ENCODE results near the gene TMEM97.
A peak's percentile ranks its signal among the peaks of the same experiment; 100 is the strongest.
"Not testable (repeated sequence)": the region's sequence is repeated elsewhere in the genome, so short reads cannot be mapped to it uniquely, and the experiment has no call there.

Gene TMEM97

DNA sequence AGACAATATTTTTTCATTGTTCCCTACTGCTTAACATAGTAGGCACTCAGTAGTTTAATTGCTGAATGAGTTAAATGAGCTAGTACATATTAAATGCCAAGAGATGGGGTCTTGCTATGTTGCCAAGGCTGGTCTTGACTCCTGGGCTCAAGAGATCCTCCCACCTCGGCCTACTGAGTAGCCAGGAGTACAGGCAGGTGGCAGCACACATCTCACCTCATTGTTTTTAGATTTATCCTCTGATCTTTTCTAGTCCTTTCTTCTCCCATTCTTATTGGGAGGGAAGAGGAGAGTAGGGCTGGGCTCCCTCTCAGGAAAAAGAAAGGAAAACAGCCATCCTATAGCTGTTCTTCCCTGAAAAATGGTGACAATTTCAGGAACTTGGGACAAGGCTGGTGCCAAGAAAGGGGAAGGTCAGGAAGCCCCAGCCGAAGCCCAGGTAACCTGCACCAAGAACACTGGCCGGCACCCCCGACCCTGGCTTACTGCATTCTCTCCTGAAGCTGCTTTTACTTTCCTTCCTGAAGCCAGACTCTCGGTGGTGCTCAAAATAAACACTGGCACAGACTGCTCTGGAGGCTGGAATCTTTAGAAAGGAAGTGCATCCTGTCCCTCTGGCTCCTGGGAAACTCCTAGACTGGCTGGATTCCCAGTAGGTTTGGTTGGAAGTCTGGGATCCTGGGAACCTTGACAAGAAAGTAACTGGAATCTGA is 19.2 kb downstream of the TMEM97 start:
- DNase-seq (ENCODE audit: low read depth, low spot score): no peak

- DNase-seq (ENCODE audit: low read depth, low spot score): not testable (repeated sequence)
Measured at GRCh38 chr17:28338769-28339212, 19.8 kb downstream of the TMEM97 start.

DNA sequence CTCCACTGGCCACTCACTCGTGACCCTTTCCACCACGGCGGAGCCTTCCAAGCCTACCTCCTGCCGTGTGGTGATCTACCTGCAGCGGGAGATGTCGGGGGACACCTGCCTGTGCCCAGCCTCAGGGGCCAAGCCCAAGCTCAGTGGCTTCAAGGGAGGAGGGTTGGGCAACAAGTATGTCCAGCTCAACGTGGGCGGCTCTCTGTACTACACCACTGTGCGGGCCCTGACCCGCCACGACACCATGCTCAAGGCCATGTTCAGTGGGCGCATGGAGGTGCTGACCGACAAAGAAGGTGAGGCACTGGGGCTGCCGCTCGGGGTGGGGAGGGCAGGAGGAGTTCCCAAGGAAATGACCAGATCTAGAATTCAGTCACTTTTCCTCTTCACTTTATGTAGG is 20.4 kb downstream of the TMEM97 start:
- DNase-seq (ENCODE audit: low read depth, low spot score): no peak

GRCh38 chr17:28340374-28340773 is 21.4 kb downstream of the TMEM97 start:
- no peak for DNase-seq (ENCODE audit: low read depth, low spot score)

- DNase-seq (ENCODE audit: low read depth, low spot score): no peak
Measured at GRCh38 chr17:28341516-28341915, 22.5 kb downstream of the TMEM97 start.

DNA sequence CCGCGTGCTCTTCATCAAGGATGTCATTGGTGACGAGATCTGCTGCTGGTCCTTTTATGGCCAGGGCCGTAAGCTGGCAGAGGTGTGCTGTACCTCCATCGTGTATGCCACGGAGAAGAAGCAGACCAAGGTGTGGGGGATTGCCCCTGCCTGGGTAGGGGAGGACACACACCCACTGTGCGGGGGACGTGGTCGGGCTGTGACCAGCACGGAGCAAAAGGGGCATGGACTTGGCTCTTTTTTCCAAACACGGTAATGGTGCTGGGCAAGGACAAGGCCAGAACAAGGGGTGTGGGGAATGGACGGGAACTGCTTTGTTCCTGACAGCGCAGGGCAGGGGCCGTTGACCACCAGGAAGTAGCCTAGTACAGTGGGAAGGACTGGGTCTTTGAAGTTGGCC is 23.3 kb downstream of the TMEM97 start:
- DNase-seq (ENCODE audit: low read depth, low spot score): no peak

GRCh38 chr17:28343491-28343932 is 24.5 kb downstream of the TMEM97 start:
- no peak for DNase-seq (ENCODE audit: low read depth, low spot score)

GRCh38 chr17:28344011-28344410 is 25.0 kb downstream of the TMEM97 start:
- DNase-seq (ENCODE audit: low read depth, low spot score): no peak

- DNase-seq (ENCODE audit: low read depth, low spot score): no peak
Measured at GRCh38 chr17:28344435-28344901, 25.5 kb downstream of the TMEM97 start.

DNA sequence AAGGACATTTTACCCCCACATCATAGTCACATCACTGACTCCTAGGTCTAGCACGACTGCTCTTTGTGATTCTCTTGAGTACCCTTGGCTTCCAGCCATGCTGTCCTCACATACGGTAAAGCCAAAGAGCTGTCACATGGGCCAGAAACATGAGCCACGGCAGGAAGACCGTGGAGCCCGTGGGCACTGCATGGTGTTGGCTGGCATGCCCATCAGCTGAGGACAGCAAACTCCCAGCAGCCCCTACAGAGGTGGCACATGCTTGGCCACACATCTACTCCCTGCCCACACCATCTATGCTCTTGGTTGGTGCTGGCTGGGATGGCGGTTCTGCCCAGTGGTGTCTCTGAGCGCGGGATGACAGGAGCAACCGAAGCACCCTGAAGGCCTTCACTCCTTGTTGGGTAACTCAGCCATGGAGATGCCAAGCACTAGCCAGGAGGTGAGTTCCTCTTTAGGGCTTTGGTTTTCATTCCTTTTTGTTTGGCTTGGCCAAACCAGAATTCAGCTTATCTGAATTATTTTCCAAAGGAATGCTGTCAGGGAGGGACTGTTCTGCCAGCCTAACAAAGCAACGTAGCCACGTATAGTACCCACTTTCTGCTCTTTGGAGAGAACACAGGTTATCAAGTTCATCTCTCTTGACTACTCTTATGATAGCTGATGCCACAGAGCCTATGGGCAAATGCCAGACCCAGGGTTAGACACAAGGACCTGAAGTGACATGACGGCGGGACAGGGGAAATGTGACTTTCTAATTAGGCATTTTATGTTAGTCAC is 26.6 kb downstream of the TMEM97 start:
- no peak for DNase-seq (ENCODE audit: low read depth, low spot score)

- no peak for DNase-seq (ENCODE audit: low read depth, low spot score)
Measured at GRCh38 chr17:28346199-28346580, 27.2 kb downstream of the TMEM97 start.

- DNase-seq (ENCODE audit: low read depth, low spot score): no peak
Measured at GRCh38 chr17:28346746-28347246, 27.8 kb downstream of the TMEM97 start.

- DNase-seq (ENCODE audit: low read depth, low spot score): no peak
Measured at GRCh38 chr17:28347261-28347891, 28.4 kb downstream of the TMEM97 start.

DNA sequence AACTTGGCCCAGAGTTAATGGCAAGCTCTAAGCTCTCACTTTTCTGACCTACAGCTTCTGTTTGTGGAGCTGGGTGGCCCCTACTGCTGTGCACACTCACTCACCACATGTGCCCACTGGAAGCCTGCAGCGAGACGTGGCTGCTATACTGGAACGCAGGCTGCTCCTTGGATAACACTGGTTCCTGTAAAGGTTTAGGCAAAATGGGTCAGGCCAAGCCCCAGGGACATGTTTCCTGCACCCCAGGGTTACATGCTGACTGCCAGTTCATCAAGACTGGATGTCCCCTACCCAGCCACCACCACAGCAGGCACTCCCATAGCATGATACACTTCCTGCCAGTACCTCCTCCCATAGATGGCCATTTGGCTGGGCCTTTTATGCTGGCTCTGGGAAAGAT is 30.0 kb downstream of the TMEM97 start:
- DNase-seq (ENCODE audit: low read depth, low spot score): no peak

DNA sequence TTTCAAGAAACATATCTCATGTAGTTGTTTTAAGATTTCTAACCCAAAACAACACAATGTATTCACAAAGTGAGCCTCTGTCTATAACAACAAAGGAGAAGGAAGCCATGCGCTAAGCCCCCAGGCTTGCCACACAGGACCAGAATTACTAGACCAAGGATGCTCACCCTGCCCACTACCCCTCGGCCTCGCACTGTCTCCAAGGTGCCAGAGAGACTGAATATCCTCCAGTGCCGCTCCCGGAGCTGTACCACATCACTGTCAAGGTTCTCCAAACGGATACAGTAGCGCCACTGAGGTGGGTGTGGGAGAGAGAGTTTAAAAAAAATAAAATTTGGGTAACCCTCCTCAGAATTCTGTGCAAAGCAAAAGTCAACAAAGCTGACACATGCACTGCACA is 31.3 kb downstream of the TMEM97 start:
- DNase-seq (ENCODE audit: low read depth, low spot score): no peak

- peak; percentile 95 for DNase-seq (ENCODE audit: low read depth, low spot score)
Measured at GRCh38 chr17:28357061-28357900, 38.3 kb downstream of the TMEM97 start, which contains the start of gene POLDIP2. POLDIP2 (minus strand) TSS chr17:28357527; CDS start chr17:28357448, 79 bp downstream.

DNA sequence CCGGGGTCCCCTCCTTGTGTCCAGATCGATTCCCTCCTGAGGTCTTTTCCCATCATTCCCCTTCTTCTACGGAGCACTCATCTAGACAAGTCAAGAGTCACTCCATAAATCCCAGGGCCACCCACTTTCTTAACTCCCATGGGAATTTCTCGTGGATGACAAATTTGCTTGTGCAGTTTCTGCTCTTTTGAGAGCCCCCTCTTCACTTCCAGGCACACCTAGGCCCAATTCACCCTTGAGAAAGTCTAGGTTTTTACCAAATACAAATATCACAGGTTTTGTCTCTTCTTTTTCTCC is 38.8 kb downstream of the TMEM97 start:
- no peak for DNase-seq (ENCODE audit: low read depth, low spot score)

- no peak for DNase-seq (ENCODE audit: low read depth, low spot score)
Measured at GRCh38 chr17:28363186-28363585, 44.2 kb downstream of the TMEM97 start.

- DNase-seq (ENCODE audit: low read depth, low spot score): no peak
Measured at GRCh38 chr17:28363776-28364650, 45.0 kb downstream of the TMEM97 start.

GRCh38 chr17:28364665-28365363 is 45.8 kb downstream of the TMEM97 start, which contains the start of gene SEBOX:
SEBOX (minus strand) TSS chr17:28365199; CDS start chr17:28365151, 48 bp downstream.
- no peak for DNase-seq (ENCODE audit: low read depth, low spot score)

Data from activated CD4-positive, CD25-positive, alpha-beta regulatory T cell treated with anti-CD3 and anti-CD28 coated beads, Interleukin-2, amount 50 U/mL, for 16 hours (primary cell).